GM21619 (cell line): ENCODE data around the gene APCDD1L.

Source experiments
- ATAC-seq: cut with Tn5 transposase; IDR thresholded peaks from one replicate; pipeline ENCODE4 v1.9.1; 2021; ENCODE audit not compliant: unreplicated experiment

APCDD1L gene

GRCh38 chr20:58515233-58516212 is at the start of gene APCDD1L:
Gene APCDD1L (minus strand): TSS chr20:58515399. CDS start chr20:58514707, 692 bp downstream.
- ATAC-seq, result no peak

GRCh38 chr20:58559368-58559729 is 44.1 kb upstream of the APCDD1L start:
- ATAC-seq, result no peak

- ATAC-seq, result no peak
Observed at GRCh38 chr20:58558486-58559367, 43.5 kb upstream of the APCDD1L start.

DNA sequence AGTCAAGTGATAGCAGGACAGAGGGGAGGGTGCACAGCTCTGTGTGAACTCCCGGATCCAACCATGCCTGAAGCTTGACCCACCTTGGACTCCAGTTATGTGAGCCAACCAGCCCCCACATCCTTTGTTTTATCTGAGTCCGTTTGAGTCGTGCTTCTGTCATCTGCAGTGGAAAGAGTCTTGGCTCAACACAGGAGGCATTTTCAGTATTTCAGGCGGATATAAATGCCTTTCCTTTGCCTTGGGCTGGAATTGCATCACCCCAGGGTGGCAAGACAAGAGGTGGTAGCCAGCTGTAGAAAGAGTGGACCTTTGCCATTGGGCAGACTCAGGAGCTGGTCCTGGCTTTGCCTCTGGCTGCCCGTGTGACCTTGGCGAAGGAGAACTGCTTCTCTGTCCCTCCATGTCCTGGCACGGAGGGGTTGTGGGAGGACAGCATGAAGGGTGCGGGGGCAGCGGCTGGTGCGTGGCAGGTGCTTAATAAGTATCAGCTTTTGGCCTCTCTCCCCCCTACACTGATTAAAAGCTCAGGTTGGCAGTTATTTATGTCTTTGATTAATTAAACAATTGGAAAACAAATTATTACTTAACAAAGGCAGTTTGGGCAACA is 42.6 kb upstream of the APCDD1L start:
- ATAC-seq, result no peak

- ATAC-seq, result no peak
Observed at GRCh38 chr20:58556961-58557360, 41.8 kb upstream of the APCDD1L start.

- no peak for ATAC-seq
Observed at GRCh38 chr20:58555078-58555765, 40.0 kb upstream of the APCDD1L start.

DNA sequence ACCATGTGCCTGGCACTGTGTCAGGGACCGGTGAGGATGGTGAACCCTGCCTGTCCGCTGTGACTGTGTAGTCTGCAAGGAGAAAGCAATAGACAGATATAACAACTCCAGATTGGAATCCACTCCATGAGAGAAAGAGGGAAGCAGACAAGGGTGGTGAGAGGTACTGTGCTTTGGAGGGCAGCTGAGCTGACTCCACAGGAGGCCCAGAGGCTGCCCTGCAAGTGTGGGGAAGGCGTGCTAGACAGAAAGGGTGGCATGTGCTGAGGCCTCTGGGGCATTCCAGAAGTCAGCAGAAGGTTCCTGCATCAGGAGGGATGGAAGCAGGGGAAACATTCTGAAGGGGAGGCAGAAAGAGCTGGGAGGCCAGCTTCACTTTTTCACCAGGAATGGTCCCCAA is 39.3 kb upstream of the APCDD1L start:
- ATAC-seq, result no peak

DNA sequence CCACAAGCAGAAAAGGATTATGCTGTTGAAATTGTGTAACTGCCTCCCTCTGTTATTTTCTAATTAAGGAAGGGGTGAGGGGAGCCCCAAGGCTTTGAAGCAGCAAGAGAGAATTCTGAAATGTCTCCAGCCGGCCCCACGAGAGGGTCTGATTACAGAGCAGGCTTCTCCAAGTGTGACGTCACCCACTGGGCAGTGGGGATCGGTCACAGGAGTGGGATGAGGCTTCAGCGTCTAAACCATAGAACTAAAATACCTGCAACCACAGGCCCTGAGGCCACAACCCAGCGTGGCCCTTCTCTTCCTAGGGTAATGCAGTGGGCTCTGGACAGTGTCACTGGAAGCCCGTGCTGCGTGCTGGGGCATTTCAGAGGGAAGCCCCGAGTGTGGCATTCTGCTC is 38.6 kb upstream of the APCDD1L start:
- ATAC-seq, result no peak

DNA sequence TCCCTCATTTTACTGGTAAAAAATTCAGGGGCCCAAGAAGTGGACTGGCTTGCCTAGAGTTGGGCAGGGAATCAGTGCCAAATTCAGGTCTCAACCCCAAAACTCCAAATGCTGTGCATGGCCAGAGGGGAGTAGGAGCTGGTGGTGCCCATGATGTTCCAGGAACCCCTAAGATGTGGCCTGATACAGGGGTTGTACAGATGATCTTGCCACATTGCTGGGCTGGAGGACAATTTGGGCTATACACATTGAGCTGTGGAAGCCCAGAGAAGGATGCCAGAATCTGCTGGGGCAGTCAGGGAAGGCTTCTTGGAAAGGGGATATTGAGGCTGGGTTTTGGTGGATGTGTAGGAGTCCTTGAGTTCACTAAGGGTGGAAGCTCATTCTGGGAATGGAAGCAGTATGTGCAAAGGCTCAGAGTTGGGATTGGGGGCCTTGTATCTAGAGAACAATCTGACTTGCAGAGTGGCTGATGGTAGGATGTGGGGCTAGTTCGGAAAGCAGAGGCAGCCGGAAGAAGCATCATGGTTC is 38.0 kb upstream of the APCDD1L start:
- no peak for ATAC-seq

DNA sequence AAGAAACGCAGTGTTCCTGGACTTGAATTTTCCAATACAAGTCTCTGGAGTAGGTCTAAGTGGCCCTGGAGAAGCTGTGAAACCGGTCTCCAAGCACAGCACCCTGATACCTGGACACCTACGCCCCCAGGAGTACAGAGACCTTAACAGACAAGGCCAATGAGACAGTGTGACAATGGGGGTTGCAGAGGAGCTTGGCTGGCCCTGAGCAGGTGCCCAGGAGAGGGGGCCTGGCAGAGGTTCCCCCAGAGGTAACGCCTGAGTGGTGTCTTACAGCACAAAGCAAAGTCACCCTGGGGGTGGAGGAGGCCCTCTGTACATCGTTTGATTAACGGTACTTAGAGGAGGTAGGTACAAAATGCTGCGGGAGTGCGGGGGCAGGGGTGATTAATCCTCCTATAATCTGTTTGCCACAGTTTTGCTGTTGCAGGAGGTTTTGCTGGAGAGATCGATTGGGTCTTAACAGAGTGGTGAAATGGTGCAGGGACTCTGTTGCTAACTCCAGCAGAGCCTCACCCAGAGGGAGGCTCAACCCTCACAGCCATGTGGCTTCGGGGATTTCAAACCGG is 37.3 kb upstream of the APCDD1L start:
- ATAC-seq, result no peak

DNA sequence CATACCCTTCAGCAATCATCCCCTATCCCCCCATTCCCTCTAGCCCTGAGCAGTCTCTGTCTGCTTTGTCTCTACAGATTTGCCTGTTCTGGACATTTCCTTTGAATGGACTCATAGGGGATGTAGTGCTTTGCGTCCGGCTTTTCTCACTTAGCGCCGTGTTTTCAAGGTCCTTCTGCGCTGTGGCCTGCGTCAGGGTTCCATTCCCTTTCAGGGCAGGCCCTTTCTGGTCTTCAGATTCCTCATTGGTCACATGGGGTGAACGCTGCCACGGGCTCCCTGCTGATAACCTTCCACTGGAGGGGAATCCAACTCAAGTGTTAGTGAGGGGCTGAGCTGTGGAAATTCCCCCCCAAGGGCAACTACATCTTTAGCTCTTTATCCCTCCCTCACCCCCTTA is 36.4 kb upstream of the APCDD1L start:
- no peak for ATAC-seq

DNA sequence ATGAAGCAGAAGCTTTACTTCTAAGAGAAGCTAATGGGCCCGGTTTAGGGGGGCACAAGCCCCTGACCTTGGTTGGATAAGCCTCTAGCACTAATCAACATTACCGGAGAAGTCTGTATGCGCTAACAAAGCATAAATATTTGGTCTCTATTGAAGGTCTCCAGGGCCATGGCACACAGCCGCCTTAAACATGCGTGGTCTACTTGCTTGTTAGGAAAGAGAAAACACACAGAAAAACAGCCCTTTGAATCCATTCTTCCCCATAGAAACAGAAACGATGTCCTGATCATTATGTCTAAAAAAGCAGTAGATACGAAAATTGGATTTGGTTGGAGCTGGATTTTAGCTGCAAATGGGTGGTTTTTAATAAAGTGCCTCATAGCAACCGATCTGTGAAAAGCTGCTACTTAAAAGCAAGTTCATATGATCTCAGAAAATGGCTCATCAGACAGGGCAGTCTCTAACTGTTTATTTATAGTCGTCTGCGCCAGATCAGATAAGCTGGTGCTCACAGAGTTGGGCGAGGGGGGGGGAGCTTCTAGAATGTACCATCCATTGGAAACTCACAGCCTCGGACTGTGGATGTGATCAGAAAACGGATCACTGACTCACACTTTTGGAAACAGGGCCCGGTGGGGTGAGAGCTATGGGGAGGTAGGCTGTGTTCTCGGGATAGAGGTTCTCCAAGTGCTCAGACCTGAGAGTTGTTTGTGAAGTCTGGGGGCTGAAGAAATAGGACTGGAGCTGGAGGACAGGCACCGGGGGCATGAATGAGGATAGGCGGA is 35.3 kb upstream of the APCDD1L start:
- no peak for ATAC-seq

GRCh38 chr20:58549231-58550209 is 34.3 kb upstream of the APCDD1L start:
- ATAC-seq, result no peak

DNA sequence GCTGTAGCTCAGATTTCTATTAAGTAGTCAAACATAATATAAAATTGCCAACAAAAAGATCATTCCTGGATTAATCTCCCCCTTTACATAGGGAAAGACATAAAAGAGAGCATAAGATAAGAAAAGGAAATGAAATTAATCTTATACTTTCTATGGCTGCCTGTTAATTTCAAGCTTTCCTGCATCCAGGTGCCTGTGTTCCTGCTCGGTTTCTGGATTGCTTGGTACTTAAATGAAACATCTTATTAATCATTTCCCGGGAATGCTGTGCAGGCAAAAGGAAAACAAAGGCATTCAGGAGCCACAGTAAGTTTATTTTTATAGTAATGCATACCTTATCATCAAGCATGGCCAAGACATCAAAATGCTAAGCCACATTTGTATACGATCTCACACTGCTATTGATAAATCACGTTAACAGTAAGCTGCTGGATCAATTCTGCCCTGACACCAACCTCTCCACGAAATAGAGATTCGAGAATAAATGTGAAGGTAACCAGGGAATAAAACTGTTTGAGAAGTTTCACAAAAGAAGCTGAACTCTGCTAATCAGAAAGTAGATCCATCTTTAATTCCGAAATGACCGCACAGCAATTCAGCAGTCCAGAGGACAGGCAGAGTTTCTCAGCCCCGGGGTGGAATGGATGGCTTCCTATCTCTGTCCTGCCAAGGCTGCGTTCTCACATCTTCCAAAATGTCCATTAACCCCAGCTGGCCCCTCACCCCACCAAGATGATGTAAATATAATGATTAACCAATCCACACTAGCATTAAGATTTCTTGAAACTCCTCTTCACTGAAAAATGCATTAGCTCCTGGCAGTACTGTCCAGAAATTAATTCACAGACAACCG is 32.6 kb upstream of the APCDD1L start:
- no peak for ATAC-seq

DNA sequence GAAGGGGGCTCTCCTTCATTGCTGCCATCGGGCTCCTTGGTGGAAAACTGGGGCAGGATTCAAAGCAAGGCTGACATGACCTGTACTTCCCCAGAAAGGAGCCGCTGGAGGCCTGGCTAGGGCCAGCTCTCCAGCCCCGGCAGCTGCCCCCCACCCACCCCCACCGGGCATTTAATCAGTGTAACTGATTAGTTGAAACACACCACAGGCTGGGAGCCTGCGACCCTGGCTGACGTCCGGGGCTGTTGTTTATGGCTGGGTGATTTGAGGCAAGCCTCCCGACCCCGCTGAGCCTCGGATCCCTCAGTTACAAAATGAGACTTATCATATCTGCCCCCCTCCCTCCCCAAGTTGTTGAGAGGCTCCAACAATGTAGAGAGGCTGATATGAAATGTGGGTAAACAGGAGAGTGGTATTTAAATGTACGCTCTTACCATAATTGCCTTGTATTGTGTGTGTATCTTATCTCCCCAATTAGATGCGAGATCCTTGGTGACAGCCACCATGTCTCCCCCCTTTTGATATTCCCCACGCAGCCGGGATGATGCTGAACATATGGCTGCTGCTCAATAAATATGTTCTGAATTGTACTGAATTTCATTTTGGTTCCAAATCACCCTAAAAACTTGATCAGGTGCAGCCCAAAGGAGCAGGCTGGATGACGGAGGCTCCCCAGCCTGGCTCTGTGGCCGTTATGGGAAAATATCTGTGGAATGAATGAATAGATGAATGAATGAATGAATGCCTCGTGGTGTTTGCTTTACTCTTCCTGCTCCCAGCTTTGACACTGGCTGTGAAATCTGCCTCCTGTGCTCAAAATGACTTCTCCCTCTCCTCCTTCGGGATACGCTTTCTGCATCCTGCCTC is 31.8 kb upstream of the APCDD1L start:
- no peak for ATAC-seq

DNA sequence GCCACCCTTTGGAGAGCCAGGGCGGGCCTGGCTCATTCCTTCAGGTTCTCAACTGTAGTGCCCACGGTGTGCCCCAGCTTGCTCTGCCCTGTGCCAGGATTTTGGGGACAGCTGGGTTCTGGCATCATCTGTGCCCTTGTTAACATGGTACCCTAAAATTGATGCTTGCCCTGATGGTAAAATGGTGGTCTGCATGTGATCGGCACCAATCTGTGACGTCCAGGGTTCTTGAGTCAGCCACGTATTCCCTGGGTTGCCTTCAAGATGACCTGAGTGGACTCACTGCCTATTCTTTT is 31.2 kb upstream of the APCDD1L start:
- no peak for ATAC-seq
